MCF 10A (cell line): ENCODE data around the gene LPP. TPM values are rescaled to one million over a fixed set of nuclear protein-coding genes. Genes with fewer than 3 reads are reported as not detected.

Source experiments
- BruUV-seq: library from RNA; stranded (reverse); fragments of 400-500 nt; replicated peaks from 2 replicates; lab custom pipeline; 2021; lab: Mats Ljungman, UMichigan
- CTCF ChIA-PET: fragments of 300-600 bp; sonication (Branson Sonifier 250); formaldehyde crosslinking; extraction: SDS; loops from one replicate; lab custom pipeline; 2021; ENCODE audit warnings: antibody characterized with exemption, inconsistent platforms; lab: Yijun Ruan, JAX
- POLR2A ChIA-PET: fragments of 300-600, 350-650 bp; sonication (Branson Sonifier 250); formaldehyde crosslinking; extraction: SDS; loops from one replicate; lab custom pipeline; 2020; ENCODE audit warnings: antibody characterized with exemption, inconsistent platforms; lab: Yijun Ruan, JAX
- DNase-seq: peaks from one replicate; pipeline ENCODE4 v3.0.0-alpha.2; 2018; ENCODE audit not compliant: unreplicated experiment
- H3K27ac Mint-ChIP-seq: one replicate; pipeline ENCODE4 v1.8.0; 2022; ENCODE audit warnings: mild to moderate bottlenecking, low read depth, mixed read lengths; ENCODE audit not compliant: unreplicated experiment
- H3K27me3 Mint-ChIP-seq: one replicate; pipeline ENCODE4 v1.8.0; 2022; ENCODE audit warnings: mixed read lengths; ENCODE audit not compliant: insufficient read depth, unreplicated experiment
- H3K36me3 Mint-ChIP-seq: one replicate; pipeline ENCODE4 v1.8.0; 2022; ENCODE audit warnings: mild to moderate bottlenecking, moderate library complexity, mixed read lengths; ENCODE audit not compliant: insufficient read depth, unreplicated experiment
- H3K4me1 Mint-ChIP-seq: one replicate; pipeline ENCODE4 v1.8.0; 2022; ENCODE audit warnings: mixed read lengths; ENCODE audit not compliant: insufficient read depth, unreplicated experiment
- H3K4me3 Mint-ChIP-seq: one replicate; pipeline ENCODE4 v1.8.0; 2022; ENCODE audit warnings: mild to moderate bottlenecking, moderate library complexity, mixed read lengths; ENCODE audit not compliant: unreplicated experiment
- H3K9me3 Mint-ChIP-seq: one replicate; pipeline ENCODE4 v1.8.0; 2022; ENCODE audit warnings: mixed read lengths; ENCODE audit not compliant: unreplicated experiment
- intact Hi-C: fragments of 100-400 bp; cut with micrococcal nuclease; formaldehyde crosslinking; loops from 2 replicates; pipeline ENCODE4 v1.14.1; 2022
- total RNA-seq: library from RNA; stranded (reverse); gene quantifications from 2 replicates; pipeline ENCODE4 v1.2.3, GENCODE V29; 2022
- TF ChIP-seq, protein P1 (sequence below): fragments of 200-600 bp; IDR thresholded peaks from one replicate; pipeline ENCODE4 v1.8.0; 2022; ENCODE audit warnings: antibody characterized with exemption, mild to moderate bottlenecking; ENCODE audit not compliant: unreplicated experiment

LPP gene
- total RNA-seq, 1 experiment from 2014 or later: 117 TPM

DNA sequence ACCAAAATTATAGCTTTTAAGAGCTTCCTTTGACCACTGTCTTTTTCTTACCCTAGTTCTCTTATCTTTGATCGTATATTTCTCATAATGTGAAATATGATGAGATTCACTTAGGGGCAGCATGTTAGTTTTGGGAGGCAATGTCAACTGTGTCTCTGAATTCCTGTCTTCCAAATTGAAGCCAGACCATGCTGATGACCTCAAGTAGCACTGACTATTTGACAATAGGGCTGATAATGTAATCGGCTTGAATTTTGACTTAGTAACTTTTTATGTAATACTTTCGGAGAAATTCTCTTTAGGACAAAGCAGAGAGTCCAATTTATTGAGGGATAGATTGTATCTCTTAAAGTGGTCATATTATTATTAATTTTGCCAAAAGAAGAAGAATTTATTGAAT lies 722.4 kb downstream of the LPP start:
- peaks cover 5% of the 10 kb centered on the region for H3K4me1 Mint-ChIP-seq
- no TSS peak for BruUV-seq
- H3K27ac Mint-ChIP-seq: no peak overlapping the region
- ChIA-PET POLR2A (no interaction called here), CTCF (interaction anchor here (0.5 kb wide), 1 partner anchor 17 kb away, joined by 3 read pairs; no protein-coding TSS in a partner anchor)
- peaks cover 17% of the 10 kb centered on the region for H3K36me3 Mint-ChIP-seq
- no peaks in the 10 kb centered on the region for H3K27me3 Mint-ChIP-seq
- DNase-seq: no peak
- no peak overlapping the region for H3K4me3 Mint-ChIP-seq
- H3K9me3 Mint-ChIP-seq: no peaks in the 10 kb centered on the region
- TF ChIP-seq, protein P1, sequence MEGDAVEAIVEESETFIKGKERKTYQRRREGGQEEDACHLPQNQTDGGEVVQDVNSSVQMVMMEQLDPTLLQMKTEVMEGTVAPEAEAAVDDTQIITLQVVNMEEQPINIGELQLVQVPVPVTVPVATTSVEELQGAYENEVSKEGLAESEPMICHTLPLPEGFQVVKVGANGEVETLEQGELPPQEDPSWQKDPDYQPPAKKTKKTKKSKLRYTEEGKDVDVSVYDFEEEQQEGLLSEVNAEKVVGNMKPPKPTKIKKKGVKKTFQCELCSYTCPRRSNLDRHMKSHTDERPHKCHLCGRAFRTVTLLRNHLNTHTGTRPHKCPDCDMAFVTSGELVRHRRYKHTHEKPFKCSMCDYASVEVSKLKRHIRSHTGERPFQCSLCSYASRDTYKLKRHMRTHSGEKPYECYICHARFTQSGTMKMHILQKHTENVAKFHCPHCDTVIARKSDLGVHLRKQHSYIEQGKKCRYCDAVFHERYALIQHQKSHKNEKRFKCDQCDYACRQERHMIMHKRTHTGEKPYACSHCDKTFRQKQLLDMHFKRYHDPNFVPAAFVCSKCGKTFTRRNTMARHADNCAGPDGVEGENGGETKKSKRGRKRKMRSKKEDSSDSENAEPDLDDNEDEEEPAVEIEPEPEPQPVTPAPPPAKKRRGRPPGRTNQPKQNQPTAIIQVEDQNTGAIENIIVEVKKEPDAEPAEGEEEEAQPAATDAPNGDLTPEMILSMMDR: no peak
- intact Hi-C loops: no loop called here

DNA sequence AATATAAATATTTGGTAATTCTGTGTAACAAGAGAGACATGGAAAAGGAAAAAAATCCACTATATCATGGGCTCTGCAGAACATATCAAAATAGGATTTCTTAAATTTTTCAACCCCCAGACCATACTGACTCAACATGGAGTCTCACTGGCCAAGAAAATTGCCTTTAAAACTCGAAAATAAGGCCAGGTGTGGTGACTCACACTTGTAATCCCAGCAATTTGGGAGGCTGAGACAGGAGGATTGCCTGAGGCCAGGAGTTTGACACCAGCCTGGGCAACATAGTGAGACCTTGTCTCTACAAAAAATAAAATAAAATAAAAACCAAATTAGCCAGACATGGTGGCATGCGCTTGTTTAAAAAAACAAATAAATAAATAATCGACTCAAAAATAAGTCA lies 723.4 kb downstream of the LPP start:
- TF ChIP-seq, protein P1: no peak
- no peak overlapping the region for H3K4me3 Mint-ChIP-seq
- BruUV-seq: no TSS peak

DNA sequence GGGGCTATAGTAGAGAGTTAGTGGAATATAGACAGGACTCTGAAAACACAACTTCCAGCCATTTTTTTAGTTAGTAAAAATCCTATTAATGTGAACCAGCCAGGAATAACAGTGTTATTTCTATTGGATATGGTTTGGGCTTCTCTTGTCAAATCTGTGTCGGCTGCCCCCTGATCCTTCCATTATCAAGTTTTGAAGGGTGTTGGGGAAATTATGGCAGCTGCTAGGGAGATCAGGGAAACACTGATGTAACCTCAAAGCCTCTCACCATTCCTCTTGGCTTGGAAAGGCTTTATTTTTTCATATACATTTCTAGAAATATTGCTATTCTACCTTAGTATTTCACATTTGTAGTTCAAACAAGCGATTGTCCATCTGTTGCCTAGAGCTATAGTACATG lies 724.1 kb downstream of the LPP start:
- POLR2A ChIA-PET: no interaction called here
- TF ChIP-seq, protein P1: no peak
- intact Hi-C loops: no loop called here
- BruUV-seq: no TSS peak
- no peaks in the 10 kb centered on the region for H3K27me3 Mint-ChIP-seq
- H3K27ac Mint-ChIP-seq: no peak overlapping the region
- peaks cover 15% of the 10 kb centered on the region for H3K4me1 Mint-ChIP-seq
- DNase-seq: no peak
- peaks cover 20% of the 10 kb centered on the region for H3K36me3 Mint-ChIP-seq
- H3K9me3 Mint-ChIP-seq: no peaks in the 10 kb centered on the region
- no peak overlapping the region for H3K4me3 Mint-ChIP-seq
- CTCF ChIA-PET: interaction anchor here (0.6 to 1.0 kb wide), 2 partner anchors 1138 to 1347 kb away, joined by 3 to 5 read pairs; no protein-coding TSS in a partner anchor

More for the DNA sequence above, 723.4 kb downstream of the LPP start:
- Mint-ChIP-seq H3K27me3 (no peaks in the 10 kb centered on the region), H3K9me3 (no peaks in the 10 kb centered on the region), H3K4me1 (peaks cover 13% of the 10 kb centered on the region), H3K27ac (no peak overlapping the region), H3K36me3 (peaks cover 17% of the 10 kb centered on the region)
- ChIA-PET CTCF (no interaction called here), POLR2A (no interaction called here)
- no peak for DNase-seq
- intact Hi-C loops: no loop called here

DNA sequence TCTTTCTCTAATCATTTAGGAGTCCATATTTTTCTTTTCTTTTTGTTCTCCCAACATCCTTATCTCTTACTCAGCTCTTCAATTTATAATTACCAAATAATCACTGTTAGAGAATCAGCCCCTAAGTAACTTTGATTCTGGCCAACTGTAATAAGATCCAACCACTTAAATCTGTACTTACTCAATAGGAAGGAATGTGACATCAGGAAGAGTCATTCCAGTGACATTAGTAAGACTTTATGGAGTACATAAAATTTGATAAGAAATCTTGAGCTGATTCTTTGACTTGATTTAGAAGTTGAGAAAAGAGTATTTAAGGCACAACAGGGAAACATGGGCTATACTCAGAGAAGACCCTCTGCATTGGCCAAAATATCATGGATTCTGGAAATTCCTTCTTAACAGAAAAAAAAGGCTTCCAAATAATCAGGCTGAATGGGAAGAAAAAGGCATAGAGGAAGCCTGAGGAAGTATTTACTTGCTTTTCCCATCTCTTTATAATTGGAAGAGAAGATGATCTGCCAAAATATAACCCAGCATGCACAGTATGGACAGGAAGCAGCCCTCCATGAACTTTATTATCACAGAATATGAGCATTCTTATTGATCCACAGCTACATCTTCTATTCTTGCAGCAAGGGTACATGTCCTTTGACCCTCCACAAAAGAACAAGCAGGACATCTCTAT lies 728.1 kb downstream of the LPP start:
- peaks cover 15% of the 10 kb centered on the region for H3K4me1 Mint-ChIP-seq
- H3K27ac Mint-ChIP-seq: peak overlapping the region; percentile 93
- TF ChIP-seq, protein P1: no peak
- H3K36me3 Mint-ChIP-seq: peaks cover 21% of the 10 kb centered on the region
- CTCF ChIA-PET: interaction anchor here (0.9 to 1.1 kb wide), 2 partner anchors 28 to 73 kb away, joined by 3 read pairs; no protein-coding TSS in a partner anchor
- intact Hi-C loops: no loop called here
- POLR2A ChIA-PET: interaction anchor here (0.6 to 3.0 kb wide), 11 partner anchors 10 to 1136 kb away, joined by 3 to 23 read pairs (median 4); no protein-coding TSS in a partner anchor
- DNase-seq: peak; percentile 54
- no peaks in the 10 kb centered on the region for H3K9me3 Mint-ChIP-seq
- no peaks in the 10 kb centered on the region for H3K27me3 Mint-ChIP-seq
- no peak overlapping the region for H3K4me3 Mint-ChIP-seq
- BruUV-seq: no TSS peak
